ENCODE results near the gene SNRNP200. TPM values are rescaled to one million over a fixed set of nuclear protein-coding genes. Genes with fewer than 3 reads are reported as not detected.

SNRNP200 gene
- polyA plus RNA-seq, 1 donor (not counting 4 experiments of a cell fraction or from before 2014, with no cell fraction given) = 78.4 TPM

- Histone ChIP-seq H3K9me1 (ENCODE audit: control insufficient read depth, extremely low read depth, insufficient read depth, low read length) (no peaks in the 10 kb centered on the region), H3K79me2 (ENCODE audit: control insufficient read depth, insufficient read depth, low read length) (no peaks in the 10 kb centered on the region), H2AFZ (ENCODE audit: control insufficient read depth, low read length) (no peak overlapping the region), H3K9me3 (ENCODE audit: control insufficient read depth, low read depth, low read length) (no peaks in the 10 kb centered on the region), H3K4me1 (ENCODE audit: control insufficient read depth, extremely low read depth, insufficient read depth, low read length) (no peaks in the 10 kb centered on the region), H4K20me1 (ENCODE audit: control insufficient read depth, extremely low read depth, insufficient read depth, low read length) (no peaks in the 10 kb centered on the region), H3K9ac (ENCODE audit: control insufficient read depth, extremely low read depth, insufficient read depth, low read length) (no peak overlapping the region), H3K27me3 (ENCODE audit: control insufficient read depth, extremely low read depth, insufficient read depth, low read length) (no peaks in the 10 kb centered on the region), H3K27ac (ENCODE audit: control insufficient read depth, insufficient read depth, low read length) (no peak overlapping the region), H3K36me3 (ENCODE audit: control insufficient read depth in 2 of 2, extremely low read depth in 1 of 2, insufficient read depth in 2 of 2, low read length in 2 of 2) (no peaks in the 10 kb centered on the region), H3K4me2 (ENCODE audit: control insufficient read depth, extremely low read depth, insufficient read depth, low read depth, low read length) (no peak overlapping the region), H3K4me3 (ENCODE audit: control insufficient read depth in 2 of 3, extremely low read depth in 1 of 3, insufficient read depth in 2 of 3, low read depth in 1 of 3, low read length in 3 of 3) (no peak overlapping the region)
- TF ChIP-seq CTCF (optimal IDR thresholded peaks at IDR 0.05 in 1 of 3, IDR thresholded peaks at IDR 0.05 in 1 of 3, conservative IDR thresholded peaks at IDR 0.05 in 1 of 3; ENCODE audit: extremely low read depth in 1 of 3, insufficient read depth in 2 of 3, low read length in 3 of 3) (no peak), EZH2 (IDR thresholded peaks at IDR 0.05; ENCODE audit: low read length) (no peak)
- dilution Hi-C loops (cut with MboI; ENCODE audit: extremely low pct_ligation_motif_present, low sequenced_read_pairs) = no loop called here
- DNase-seq (ENCODE audit: low read depth, low spot score) (no peak), FAIRE-seq (no peak)
Observed at GRCh38 chr2:96233436-96233835, 71.9 kb downstream of the SNRNP200 start.

GRCh38 chr2:96231316-96231715 is 74.0 kb downstream of the SNRNP200 start:
- Histone ChIP-seq H3K4me2 (ENCODE audit: control insufficient read depth, extremely low read depth, insufficient read depth, low read depth, low read length) (no peak overlapping the region), H3K36me3 (ENCODE audit: control insufficient read depth in 2 of 2, extremely low read depth in 1 of 2, insufficient read depth in 2 of 2, low read length in 2 of 2) (no peaks in the 10 kb centered on the region), H3K9me3 (ENCODE audit: control insufficient read depth, low read depth, low read length) (no peaks in the 10 kb centered on the region), H3K27ac (ENCODE audit: control insufficient read depth, insufficient read depth, low read length) (no peak overlapping the region), H3K79me2 (ENCODE audit: control insufficient read depth, insufficient read depth, low read length) (no peaks in the 10 kb centered on the region), H3K9ac (ENCODE audit: control insufficient read depth, extremely low read depth, insufficient read depth, low read length) (no peak overlapping the region), H3K9me1 (ENCODE audit: control insufficient read depth, extremely low read depth, insufficient read depth, low read length) (no peaks in the 10 kb centered on the region), H4K20me1 (ENCODE audit: control insufficient read depth, extremely low read depth, insufficient read depth, low read length) (no peaks in the 10 kb centered on the region), H2AFZ (ENCODE audit: control insufficient read depth, low read length) (no peak overlapping the region), H3K4me1 (ENCODE audit: control insufficient read depth, extremely low read depth, insufficient read depth, low read length) (no peaks in the 10 kb centered on the region), H3K27me3 (ENCODE audit: control insufficient read depth, extremely low read depth, insufficient read depth, low read length) (no peaks in the 10 kb centered on the region), H3K4me3 (ENCODE audit: control insufficient read depth in 2 of 3, extremely low read depth in 1 of 3, insufficient read depth in 2 of 3, low read depth in 1 of 3, low read length in 3 of 3) (no peak overlapping the region)
- DNase-seq (ENCODE audit: low read depth, low spot score) (no peak), FAIRE-seq (no peak)
- no peak for TF ChIP-seq CTCF (optimal IDR thresholded peaks at IDR 0.05 in 1 of 3, IDR thresholded peaks at IDR 0.05 in 1 of 3, conservative IDR thresholded peaks at IDR 0.05 in 1 of 3; ENCODE audit: extremely low read depth in 1 of 3, insufficient read depth in 2 of 3, low read length in 3 of 3)
- TF ChIP-seq EZH2 (IDR thresholded peaks at IDR 0.05; ENCODE audit: low read length) = no peak
- dilution Hi-C loops (cut with MboI; ENCODE audit: extremely low pct_ligation_motif_present, low sequenced_read_pairs) = no loop called here
